HG03025 (cell line): ENCODE measurements around the gene LINC00632.
"Not testable (repeated sequence)": the region's sequence is repeated elsewhere in the genome, so short reads cannot be mapped to it uniquely, and the experiment has no call there.

Experiments used
- ATAC-seq: cut with Tn5 transposase; IDR thresholded peaks from one replicate; pipeline ENCODE4 v1.9.1; 2021; ENCODE audit warnings: mild to moderate bottlenecking, moderate library complexity; ENCODE audit not compliant: unreplicated experiment, low FRiP score

The LINC00632 gene

GRCh38 chrX:140709421-140709846, at the start of gene LINC00632:
TSS of gene LINC00632 (plus strand) at chrX:140709759.
- no peak for ATAC-seq

GRCh38 chrX:140661643-140662042, 47.9 kb upstream of the LINC00632 start:
- ATAC-seq = no peak

- no peak for ATAC-seq
Observed at GRCh38 chrX:140664939-140665338, 44.6 kb upstream of the LINC00632 start.

GRCh38 chrX:140672840-140673731, 36.5 kb upstream of the LINC00632 start:
- ATAC-seq = no peak

GRCh38 chrX:140687706-140688105, 21.9 kb upstream of the LINC00632 start:
- ATAC-seq = no peak

GRCh38 chrX:140691596-140691995, 18.0 kb upstream of the LINC00632 start:
- ATAC-seq = not testable (repeated sequence)

GRCh38 chrX:140697618-140698017, 11.9 kb upstream of the LINC00632 start:
- ATAC-seq = no peak

- ATAC-seq = no peak
Observed at GRCh38 chrX:140701480-140701879, 8.1 kb upstream of the LINC00632 start.

GRCh38 chrX:140710710-140711109, 1.2 kb downstream of the LINC00632 start:
- ATAC-seq = no peak

GRCh38 chrX:140711894-140712293, 2.3 kb downstream of the LINC00632 start:
- ATAC-seq = no peak

- peak; percentile 47 for ATAC-seq
Observed at GRCh38 chrX:140712413-140713173, 3.0 kb downstream of the LINC00632 start.

- ATAC-seq = peak; percentile 60
Observed at GRCh38 chrX:140713174-140713539, 3.6 kb downstream of the LINC00632 start.

- ATAC-seq = no peak
Observed at GRCh38 chrX:140715787-140716186, 6.2 kb downstream of the LINC00632 start.

- no peak for ATAC-seq
Observed at GRCh38 chrX:140723121-140723715, 13.7 kb downstream of the LINC00632 start.

- ATAC-seq = no peak
Observed at GRCh38 chrX:140724309-140724708, 14.8 kb downstream of the LINC00632 start.

GRCh38 chrX:140724736-140725135, 15.2 kb downstream of the LINC00632 start:
- no peak for ATAC-seq

- no peak for ATAC-seq
Observed at GRCh38 chrX:140725500-140725899, 15.9 kb downstream of the LINC00632 start.

GRCh38 chrX:140733766-140734342, 24.3 kb downstream of the LINC00632 start:
- ATAC-seq = peak; percentile 83

GRCh38 chrX:140744085-140744484, 34.5 kb downstream of the LINC00632 start:
- ATAC-seq = no peak

- no peak for ATAC-seq
Observed at GRCh38 chrX:140756941-140757340, 47.4 kb downstream of the LINC00632 start.

- no peak for ATAC-seq
Observed at GRCh38 chrX:140762061-140762460, 52.5 kb downstream of the LINC00632 start.
